CD14-positive monocyte (primary cell): ENCODE results near the gene METTL24. TPM values are rescaled to one million over a fixed set of nuclear protein-coding genes. Genes with fewer than 3 reads are reported as not detected.
"Not testable (repeated sequence)": the region's sequence is repeated elsewhere in the genome, so short reads cannot be mapped to it uniquely, and the experiment has no call there.

Experiments used
- DNase-seq, 3 donors: peaks; one replicate each; pipeline ENCODE4 v3.0.0-alpha.2; 2011 to 2022
- H2AFZ ChIP-seq: 2 replicates; pipeline ENCODE4 v1.6.0; 2012; ENCODE audit warnings: mild to moderate bottlenecking, low read depth, low read length, inconsistent platforms; ENCODE audit not compliant: insufficient read depth, poor library complexity, severe bottlenecking
- H3K27ac ChIP-seq, 2 donors: 1 replicate in 1 of 2; 2 replicates in 1 of 2; pipeline ENCODE4 v1.5.1; 2012 to 2013; ENCODE audit warnings: low read length in 2 of 2, control low read depth in 1 of 2, inconsistent platforms in 1 of 2, low read depth in 1 of 2, mild to moderate bottlenecking in 1 of 2
- H3K27me3 ChIP-seq, 2 donors: one replicate each; pipeline versions ENCODE4 v1.6.0 to v1.6.1; 2011 to 2013; ENCODE audit warnings: low read length in 2 of 2; ENCODE audit not compliant: control insufficient read depth in 2 of 2, insufficient read depth in 2 of 2
- H3K36me3 ChIP-seq, 2 donors: replicated peaks in 1 of 2; 1 replicate in 1 of 2; 2 replicates in 1 of 2; pipeline versions ENCODE4 v1.5.1 to v1.6.1; 2012 to 2013; ENCODE audit warnings: low read length in 2 of 2, control low read depth in 1 of 2, inconsistent platforms in 1 of 2, mild to moderate bottlenecking in 1 of 2; ENCODE audit not compliant: insufficient read depth in 2 of 2, control insufficient read depth in 1 of 2
- H3K4me1 ChIP-seq, 2 donors: 1 replicate in 1 of 2; 2 replicates in 1 of 2; pipeline versions ENCODE4 v1.5.1 to v1.6.1; 2012 to 2013; ENCODE audit warnings: low read length in 2 of 2, control low read depth in 1 of 2, inconsistent platforms in 1 of 2, mild to moderate bottlenecking in 1 of 2, moderate library complexity in 1 of 2; ENCODE audit not compliant: insufficient read depth in 2 of 2, control insufficient read depth in 1 of 2
- H3K4me2 ChIP-seq: replicated peaks from 2 replicates; pipeline ENCODE3; 2012; ENCODE audit warnings: low read length, moderate library complexity, mild to moderate bottlenecking; ENCODE audit not compliant: poor library complexity, severe bottlenecking; ENCODE audit errors: extremely low read depth
- H3K4me3 ChIP-seq, 3 experiments: fragments of 200-600 bp in 1 of 3; sonication (generic) in 1 of 3; replicated peaks in 1 of 3; 1 replicate in 2 of 3; 2 replicates in 1 of 3; pipeline ENCODE4 v1.5.1; 2011 to 2013; ENCODE audit warnings: low read length in 3 of 3, mild to moderate bottlenecking in 3 of 3, control low read depth in 2 of 3, low read depth in 2 of 3, inconsistent platforms in 1 of 3, moderate library complexity in 1 of 3
- H3K79me2 ChIP-seq: 2 replicates; pipeline ENCODE4 v1.6.0; 2012; ENCODE audit warnings: mild to moderate bottlenecking, control low read depth, inconsistent platforms, low read length, moderate library complexity; ENCODE audit not compliant: insufficient read depth
- H3K9ac ChIP-seq: 2 replicates; pipeline ENCODE4 v1.6.0; 2017; ENCODE audit warnings: low read length, mild to moderate bottlenecking; ENCODE audit not compliant: insufficient read depth, poor library complexity, severe bottlenecking
- H3K9me3 ChIP-seq, 2 donors: replicated peaks in 1 of 2; 1 replicate in 1 of 2; 2 replicates in 1 of 2; pipeline versions ENCODE4 v1.5.1 to v1.6.1; 2012 to 2013; ENCODE audit warnings: low read length in 2 of 2, control low read depth in 1 of 2; ENCODE audit not compliant: control insufficient read depth in 1 of 2, insufficient read depth in 1 of 2
- H4K20me1 ChIP-seq: 2 replicates; pipeline ENCODE4 v1.6.0; 2012; ENCODE audit warnings: mild to moderate bottlenecking, low read length, control low read depth, moderate library complexity; ENCODE audit not compliant: insufficient read depth
- H3K27ac Mint-ChIP-seq, 7 donors: one replicate each; pipeline ENCODE4 v1.8.0; 2020; ENCODE audit warnings: mild to moderate bottlenecking in 7 of 7, mixed read lengths in 7 of 7, moderate library complexity in 6 of 7, inconsistent platforms in 2 of 7
- H3K27me3 Mint-ChIP-seq, 3 donors: one replicate each; pipeline ENCODE4 v1.8.0; 2021 to 2022; ENCODE audit warnings: low read depth in 3 of 3, mild to moderate bottlenecking in 3 of 3, mixed read lengths in 3 of 3, moderate library complexity in 3 of 3, inconsistent platforms in 1 of 3
- H3K36me3 Mint-ChIP-seq, 2 donors: one replicate each; pipeline ENCODE4 v1.8.0; 2020; ENCODE audit warnings: mixed read lengths in 2 of 2, inconsistent platforms in 1 of 2, mild to moderate bottlenecking in 1 of 2
- H3K4me1 Mint-ChIP-seq: one replicate; pipeline ENCODE4 v1.8.0; 2020; ENCODE audit warnings: mild to moderate bottlenecking, mixed read lengths
- H3K4me3 Mint-ChIP-seq, 2 donors: one replicate each; pipeline ENCODE4 v1.8.0; 2020; ENCODE audit warnings: mild to moderate bottlenecking in 2 of 2, mixed read lengths in 2 of 2, moderate library complexity in 1 of 2
- H3K9me3 Mint-ChIP-seq, 7 donors: one replicate each; pipeline ENCODE4 v1.8.0; 2020 to 2022; ENCODE audit warnings: mixed read lengths in 7 of 7, mild to moderate bottlenecking in 6 of 7, moderate library complexity in 6 of 7, inconsistent platforms in 2 of 7
- WGBS: methylation state at CpG from one replicate; pipeline ENCODE4 v1.1.5; 2013; ENCODE audit warnings: missing lambda C conversion rate; ENCODE audit not compliant: insufficient coverage; 5-methylcytosine and 5-hydroxymethylcytosine counted together
- intact Hi-C, 2 donors: fragments of 100-400 bp; cut with micrococcal nuclease; formaldehyde crosslinking; loops; one replicate each; pipeline versions ENCODE4 v1.15.0 to v1.15.1; 2023
- polyA plus RNA-seq, 3 donors: library from polyadenylated mRNA; depleted of rRNA in 1 of 3; unstranded in 2 of 3; stranded (reverse) in 1 of 3; fragments of 300-500 nt in 2 of 3; fragments of >200 nt in 1 of 3; fragmentation: Illumina TruSeq in 2 of 3; gene quantifications; 1 replicate in 2 of 3; 2 replicates in 1 of 3; pipeline ENCODE4 v1.2.3, GENCODE V29; 2012 to 2021
- TF ChIP-seq, protein P1 (sequence below): fragments of 200-600 bp; IDR thresholded peaks from one replicate; pipeline ENCODE4 v1.8.0; 2022; ENCODE audit warnings: antibody characterized with exemption, mild to moderate bottlenecking

Gene METTL24
- polyA plus RNA-seq, 3 donors = not detected

DNA sequence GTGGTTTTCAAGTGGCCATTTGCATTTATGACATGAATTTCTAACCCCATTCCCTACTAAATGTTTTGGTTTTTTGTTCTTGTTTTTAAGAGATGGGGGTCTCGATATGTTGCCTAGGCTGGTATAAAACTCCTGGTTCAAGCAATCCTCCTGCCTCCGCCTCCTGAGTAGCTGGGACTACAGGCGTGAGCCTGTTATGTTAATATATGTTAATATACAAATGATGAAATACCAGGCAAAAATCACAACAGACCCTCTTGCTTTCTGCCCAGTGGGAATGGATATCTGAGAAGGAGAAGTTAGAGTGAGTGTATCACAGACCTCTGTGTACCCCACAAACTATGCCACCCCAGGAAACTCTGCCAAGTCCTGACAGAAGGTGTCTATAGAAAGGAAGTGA lies 111.8 kb downstream of the METTL24 start:
- H3K27me3 Mint-ChIP-seq = peaks cover 0 to 2% (median 0%) of the 10 kb centered on the region in 3 donors
- Histone ChIP-seq H3K4me3 (no peak overlapping the region), H3K9me3 (no peaks in the 10 kb centered on the region), H2AFZ (no peak overlapping the region), H3K79me2 (no peaks in the 10 kb centered on the region), H3K27ac (no peak overlapping the region), H4K20me1 (no peaks in the 10 kb centered on the region), H3K36me3 (no peaks in the 10 kb centered on the region), H3K27me3 (no peaks in the 10 kb centered on the region), H3K4me2 (no peak overlapping the region), H3K4me1 (no peaks in the 10 kb centered on the region), H3K9ac (no peak overlapping the region)
- TF ChIP-seq, protein P1, sequence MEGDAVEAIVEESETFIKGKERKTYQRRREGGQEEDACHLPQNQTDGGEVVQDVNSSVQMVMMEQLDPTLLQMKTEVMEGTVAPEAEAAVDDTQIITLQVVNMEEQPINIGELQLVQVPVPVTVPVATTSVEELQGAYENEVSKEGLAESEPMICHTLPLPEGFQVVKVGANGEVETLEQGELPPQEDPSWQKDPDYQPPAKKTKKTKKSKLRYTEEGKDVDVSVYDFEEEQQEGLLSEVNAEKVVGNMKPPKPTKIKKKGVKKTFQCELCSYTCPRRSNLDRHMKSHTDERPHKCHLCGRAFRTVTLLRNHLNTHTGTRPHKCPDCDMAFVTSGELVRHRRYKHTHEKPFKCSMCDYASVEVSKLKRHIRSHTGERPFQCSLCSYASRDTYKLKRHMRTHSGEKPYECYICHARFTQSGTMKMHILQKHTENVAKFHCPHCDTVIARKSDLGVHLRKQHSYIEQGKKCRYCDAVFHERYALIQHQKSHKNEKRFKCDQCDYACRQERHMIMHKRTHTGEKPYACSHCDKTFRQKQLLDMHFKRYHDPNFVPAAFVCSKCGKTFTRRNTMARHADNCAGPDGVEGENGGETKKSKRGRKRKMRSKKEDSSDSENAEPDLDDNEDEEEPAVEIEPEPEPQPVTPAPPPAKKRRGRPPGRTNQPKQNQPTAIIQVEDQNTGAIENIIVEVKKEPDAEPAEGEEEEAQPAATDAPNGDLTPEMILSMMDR = no peak
- no CpG with 5 or more reads among the region's 3 CpGs for WGBS
- no peak for DNase-seq
- peaks cover 0 to 5% (median 0%) of the 10 kb centered on the region in 7 donors for H3K9me3 Mint-ChIP-seq
- H3K4me1 Mint-ChIP-seq = no peaks in the 10 kb centered on the region
- H3K36me3 Mint-ChIP-seq = peaks cover 0 to 5% of the 10 kb centered on the region in 2 donors
- H3K27ac Mint-ChIP-seq = peak overlapping the region in 1 of 7 donors; percentile 35
- H3K4me3 Mint-ChIP-seq = no peak overlapping the region
- intact Hi-C loops = no loop called here

DNA sequence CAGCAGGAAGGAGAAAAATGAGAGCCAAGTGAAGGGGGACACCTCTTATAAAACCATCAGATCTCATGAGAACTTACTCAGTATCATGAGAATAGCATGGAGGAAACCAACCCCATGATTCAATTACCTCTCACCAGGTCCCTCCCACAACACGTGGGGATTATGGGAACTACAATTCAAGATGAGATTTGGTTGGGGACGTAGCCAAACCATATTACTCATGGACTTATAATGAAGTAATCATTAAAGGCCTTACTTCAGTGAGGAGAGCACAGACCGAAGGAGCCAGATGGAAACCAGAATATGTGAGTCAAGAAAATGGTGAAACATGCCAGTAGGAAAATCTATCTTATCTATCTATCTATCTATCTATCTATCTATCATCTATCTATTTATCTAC lies 113.5 kb downstream of the METTL24 start:
- H3K9me3 Mint-ChIP-seq, H3K4me1 Mint-ChIP-seq, H3K9me3 ChIP-seq, H3K27me3 ChIP-seq, intact Hi-C loops, H3K36me3 Mint-ChIP-seq, H3K27ac Mint-ChIP-seq, H3K4me3 ChIP-seq, H4K20me1 ChIP-seq, H3K36me3 ChIP-seq, DNase-seq, H3K4me1 ChIP-seq, H2AFZ ChIP-seq, H3K27me3 Mint-ChIP-seq, H3K4me2 ChIP-seq, H3K27ac ChIP-seq, H3K9ac ChIP-seq, H3K4me3 Mint-ChIP-seq, H3K79me2 ChIP-seq: not testable (repeated sequence)
- no CpG with 5 or more reads among the region's 3 CpGs for WGBS
